ENCODE results near the gene DAB2.

Gene DAB2

GRCh38 chr5:39447059-39447458 lies 22.3 kb upstream of the DAB2 start:
- DNase-seq = no peak

- no peak for DNase-seq
Measured at GRCh38 chr5:39446231-39446630, 21.5 kb upstream of the DAB2 start.

- no peak for DNase-seq
Measured at GRCh38 chr5:39443911-39444310, 19.1 kb upstream of the DAB2 start.

- no peak for DNase-seq
Measured at GRCh38 chr5:39442991-39443390, 18.2 kb upstream of the DAB2 start.

- DNase-seq = no peak
Measured at GRCh38 chr5:39441838-39442237, 17.1 kb upstream of the DAB2 start.

GRCh38 chr5:39440958-39441624 lies 16.3 kb upstream of the DAB2 start:
- DNase-seq = no peak

GRCh38 chr5:39440192-39440957 lies 15.6 kb upstream of the DAB2 start:
- no peak for DNase-seq

GRCh38 chr5:39439582-39440162 lies 14.9 kb upstream of the DAB2 start:
- DNase-seq = no peak

GRCh38 chr5:39437467-39437866 lies 12.7 kb upstream of the DAB2 start:
- DNase-seq = no peak

- DNase-seq = no peak
Measured at GRCh38 chr5:39433848-39434247, 9.1 kb upstream of the DAB2 start.

- DNase-seq = no peak
Measured at GRCh38 chr5:39432696-39433530, 8.1 kb upstream of the DAB2 start.

GRCh38 chr5:39430461-39430860 lies 5.7 kb upstream of the DAB2 start:
- no peak for DNase-seq

- no peak for DNase-seq
Measured at GRCh38 chr5:39428640-39429039, 3.9 kb upstream of the DAB2 start.

GRCh38 chr5:39427633-39428032 lies 2.9 kb upstream of the DAB2 start:
- DNase-seq = no peak

- DNase-seq = no peak
Measured at GRCh38 chr5:39427229-39427628, 2.4 kb upstream of the DAB2 start.

GRCh38 chr5:39426746-39427105 lies 1.9 kb upstream of the DAB2 start:
- DNase-seq = no peak

GRCh38 chr5:39426051-39426745 lies 1.4 kb upstream of the DAB2 start:
- no peak for DNase-seq

GRCh38 chr5:39423331-39423751 lies 1.4 kb downstream of the DAB2 start:
- DNase-seq = no peak

- DNase-seq = no peak
Measured at GRCh38 chr5:39422728-39423285, 2.0 kb downstream of the DAB2 start.

- no peak for DNase-seq
Measured at GRCh38 chr5:39422036-39422606, 2.7 kb downstream of the DAB2 start.

- DNase-seq = no peak
Measured at GRCh38 chr5:39420482-39421145, 4.2 kb downstream of the DAB2 start.

Measured in T-helper 1 cell (primary cell).